ENCODE measurements around the gene PTGR1.

PTGR1 gene

GRCh38 chr9:111599092-111599954 is at the start of gene PTGR1:
Gene PTGR1, minus strand, starts transcription at chr9:111599647. Its CDS starts 2,225 bp downstream, at chr9:111597422.
- peaks cover 5% of the 10 kb centered on the region; the same call in 1 of the 2 replicates for H3K36me3 ChIP-seq (ENCODE audit: control insufficient read depth, insufficient read depth, low read length)
- no peak for DNase-seq (ENCODE audit: low read depth, low spot score)
- no CpG with 5 or more reads among the region's 64 CpGs for WGBS (ENCODE audit: insufficient coverage, insufficient read length)
- peak within 1 kb of the TSS; percentile 81; the same call in 1 of the 2 replicates for H3K4me3 ChIP-seq (ENCODE audit: low read length)
- peaks cover 2% of the 10 kb centered on the region; the same call in 1 of the 2 replicates for H3K27me3 ChIP-seq (ENCODE audit: control insufficient read depth, insufficient read depth, low read length)
- H3K9me3 ChIP-seq (ENCODE audit: control insufficient read depth, insufficient read depth, low read length), result no peaks in the 10 kb centered on the region
- H3K4me1 ChIP-seq (ENCODE audit: control insufficient read depth, insufficient read depth, low read length), result no peaks in the 10 kb centered on the region; the same call in 1 of the 2 replicates
- no peak within 1 kb of the TSS for H3K27ac ChIP-seq (ENCODE audit: low read length)

- Histone ChIP-seq H3K9me3 (ENCODE audit: control insufficient read depth, insufficient read depth, low read length) (no peaks in the 10 kb centered on the region), H3K36me3 (ENCODE audit: control insufficient read depth, insufficient read depth, low read length) (no peaks in the 10 kb centered on the region), H3K4me3 (ENCODE audit: low read length) (no peak overlapping the region), H3K27ac (ENCODE audit: low read length) (no peak overlapping the region), H3K4me1 (ENCODE audit: control insufficient read depth, insufficient read depth, low read length) (no peaks in the 10 kb centered on the region), H3K27me3 (ENCODE audit: control insufficient read depth, insufficient read depth, low read length) (no peaks in the 10 kb centered on the region)
- no peak for DNase-seq (ENCODE audit: low read depth, low spot score)
- WGBS (ENCODE audit: insufficient coverage, insufficient read length), result no CpG with 5 or more reads among the region's 4 CpGs
Measured at GRCh38 chr9:111649016-111649415, 49.6 kb upstream of the PTGR1 start.

GRCh38 chr9:111648066-111648465 is 48.6 kb upstream of the PTGR1 start:
- H3K4me1 ChIP-seq (ENCODE audit: control insufficient read depth, insufficient read depth, low read length), result no peaks in the 10 kb centered on the region
- H3K36me3 ChIP-seq (ENCODE audit: control insufficient read depth, insufficient read depth, low read length), result no peaks in the 10 kb centered on the region
- WGBS (ENCODE audit: insufficient coverage, insufficient read length), result no CpG with 5 or more reads among the region's 4 CpGs
- no peak overlapping the region for H3K27ac ChIP-seq (ENCODE audit: low read length)
- H3K9me3 ChIP-seq (ENCODE audit: control insufficient read depth, insufficient read depth, low read length), result no peaks in the 10 kb centered on the region
- H3K27me3 ChIP-seq (ENCODE audit: control insufficient read depth, insufficient read depth, low read length), result no peaks in the 10 kb centered on the region
- no peak overlapping the region for H3K4me3 ChIP-seq (ENCODE audit: low read length)
- no peak for DNase-seq (ENCODE audit: low read depth, low spot score)

- WGBS (ENCODE audit: insufficient coverage, insufficient read length), result no CpG with 5 or more reads among the region's 2 CpGs
- Histone ChIP-seq H3K9me3 (ENCODE audit: control insufficient read depth, insufficient read depth, low read length) (no peaks in the 10 kb centered on the region), H3K27ac (ENCODE audit: low read length) (no peak overlapping the region), H3K27me3 (ENCODE audit: control insufficient read depth, insufficient read depth, low read length) (no peaks in the 10 kb centered on the region), H3K36me3 (ENCODE audit: control insufficient read depth, insufficient read depth, low read length) (no peaks in the 10 kb centered on the region), H3K4me3 (ENCODE audit: low read length) (no peak overlapping the region), H3K4me1 (ENCODE audit: control insufficient read depth, insufficient read depth, low read length) (no peaks in the 10 kb centered on the region)
- DNase-seq (ENCODE audit: low read depth, low spot score), result no peak
Measured at GRCh38 chr9:111646417-111646816, 47.0 kb upstream of the PTGR1 start.

GRCh38 chr9:111645806-111646205 is 46.4 kb upstream of the PTGR1 start:
- H3K27me3 ChIP-seq (ENCODE audit: control insufficient read depth, insufficient read depth, low read length), result no peaks in the 10 kb centered on the region
- WGBS (ENCODE audit: insufficient coverage, insufficient read length), result no CpG with 5 or more reads among the region's 1 CpG
- H3K9me3 ChIP-seq (ENCODE audit: control insufficient read depth, insufficient read depth, low read length), result no peaks in the 10 kb centered on the region
- no peak overlapping the region for H3K27ac ChIP-seq (ENCODE audit: low read length)
- no peak overlapping the region for H3K4me3 ChIP-seq (ENCODE audit: low read length)
- H3K4me1 ChIP-seq (ENCODE audit: control insufficient read depth, insufficient read depth, low read length), result no peaks in the 10 kb centered on the region
- no peaks in the 10 kb centered on the region for H3K36me3 ChIP-seq (ENCODE audit: control insufficient read depth, insufficient read depth, low read length)
- DNase-seq (ENCODE audit: low read depth, low spot score), result no peak

- no peaks in the 10 kb centered on the region for H3K4me1 ChIP-seq (ENCODE audit: control insufficient read depth, insufficient read depth, low read length)
- no peak overlapping the region for H3K4me3 ChIP-seq (ENCODE audit: low read length)
- no peak for DNase-seq (ENCODE audit: low read depth, low spot score)
- WGBS (ENCODE audit: insufficient coverage, insufficient read length), result no CpG with 5 or more reads among the region's 8 CpGs
- H3K36me3 ChIP-seq (ENCODE audit: control insufficient read depth, insufficient read depth, low read length), result no peaks in the 10 kb centered on the region
- H3K27me3 ChIP-seq (ENCODE audit: control insufficient read depth, insufficient read depth, low read length), result no peaks in the 10 kb centered on the region
- no peaks in the 10 kb centered on the region for H3K9me3 ChIP-seq (ENCODE audit: control insufficient read depth, insufficient read depth, low read length)
- H3K27ac ChIP-seq (ENCODE audit: low read length), result no peak overlapping the region
Measured at GRCh38 chr9:111644195-111644772, 44.8 kb upstream of the PTGR1 start.

GRCh38 chr9:111637421-111637950 is 38.0 kb upstream of the PTGR1 start:
- H3K4me3 ChIP-seq (ENCODE audit: low read length), result no peak overlapping the region
- no peaks in the 10 kb centered on the region for H3K27me3 ChIP-seq (ENCODE audit: control insufficient read depth, insufficient read depth, low read length)
- no peak overlapping the region for H3K27ac ChIP-seq (ENCODE audit: low read length)
- no peaks in the 10 kb centered on the region for H3K36me3 ChIP-seq (ENCODE audit: control insufficient read depth, insufficient read depth, low read length)
- DNase-seq (ENCODE audit: low read depth, low spot score), result no peak
- H3K9me3 ChIP-seq (ENCODE audit: control insufficient read depth, insufficient read depth, low read length), result no peaks in the 10 kb centered on the region
- H3K4me1 ChIP-seq (ENCODE audit: control insufficient read depth, insufficient read depth, low read length), result no peaks in the 10 kb centered on the region
- WGBS (ENCODE audit: insufficient coverage, insufficient read length), result no CpG with 5 or more reads among the region's 6 CpGs

GRCh38 chr9:111634860-111635259 is 35.4 kb upstream of the PTGR1 start:
- WGBS (ENCODE audit: insufficient coverage, insufficient read length), result no CpG with 5 or more reads among the region's 1 CpG
- Histone ChIP-seq H3K4me3 (ENCODE audit: low read length) (no peak overlapping the region), H3K27ac (ENCODE audit: low read length) (no peak overlapping the region), H3K4me1 (ENCODE audit: control insufficient read depth, insufficient read depth, low read length) (no peaks in the 10 kb centered on the region), H3K27me3 (ENCODE audit: control insufficient read depth, insufficient read depth, low read length) (no peaks in the 10 kb centered on the region), H3K9me3 (ENCODE audit: control insufficient read depth, insufficient read depth, low read length) (no peaks in the 10 kb centered on the region), H3K36me3 (ENCODE audit: control insufficient read depth, insufficient read depth, low read length) (no peaks in the 10 kb centered on the region)
- no peak for DNase-seq (ENCODE audit: low read depth, low spot score)

- WGBS (ENCODE audit: insufficient coverage, insufficient read length), result no CpG with 5 or more reads among the region's 1 CpG
- H3K27ac ChIP-seq (ENCODE audit: low read length), result no peak overlapping the region
- H3K4me1 ChIP-seq (ENCODE audit: control insufficient read depth, insufficient read depth, low read length), result no peaks in the 10 kb centered on the region
- no peak for DNase-seq (ENCODE audit: low read depth, low spot score)
- no peaks in the 10 kb centered on the region for H3K27me3 ChIP-seq (ENCODE audit: control insufficient read depth, insufficient read depth, low read length)
- H3K36me3 ChIP-seq (ENCODE audit: control insufficient read depth, insufficient read depth, low read length), result no peaks in the 10 kb centered on the region
- H3K9me3 ChIP-seq (ENCODE audit: control insufficient read depth, insufficient read depth, low read length), result no peaks in the 10 kb centered on the region
- H3K4me3 ChIP-seq (ENCODE audit: low read length), result no peak overlapping the region
Measured at GRCh38 chr9:111633389-111633736, 33.9 kb upstream of the PTGR1 start.

- H3K27ac ChIP-seq (ENCODE audit: low read length), result no peak overlapping the region
- DNase-seq (ENCODE audit: low read depth, low spot score), result no peak
- H3K9me3 ChIP-seq (ENCODE audit: control insufficient read depth, insufficient read depth, low read length), result no peaks in the 10 kb centered on the region
- WGBS (ENCODE audit: insufficient coverage, insufficient read length), result 100% methylated on average over 2 of the region's 7 CpGs
- H3K36me3 ChIP-seq (ENCODE audit: control insufficient read depth, insufficient read depth, low read length), result no peaks in the 10 kb centered on the region
- H3K4me1 ChIP-seq (ENCODE audit: control insufficient read depth, insufficient read depth, low read length), result no peaks in the 10 kb centered on the region
- H3K27me3 ChIP-seq (ENCODE audit: control insufficient read depth, insufficient read depth, low read length), result no peaks in the 10 kb centered on the region
- no peak overlapping the region for H3K4me3 ChIP-seq (ENCODE audit: low read length)
Measured at GRCh38 chr9:111632695-111633388, 33.4 kb upstream of the PTGR1 start.
